Nephron progenitor cell (in vitro differentiated cells): Measurements from ENCODE around the gene FKBP6.
A peak's percentile ranks its signal among the peaks of the same experiment; 100 is the strongest.

Source experiments
- DNase-seq: peaks from one replicate; pipeline ENCODE4 v3.0.0; 2021
- H3K27ac Mint-ChIP-seq: 2 replicates; pipeline ENCODE4 v1.8.0; 2021; ENCODE audit warnings: mild to moderate bottlenecking, moderate library complexity, mixed read lengths
- H3K27me3 Mint-ChIP-seq: 2 replicates; pipeline ENCODE4 v1.8.0; 2021; ENCODE audit warnings: mild to moderate bottlenecking, low read depth, mixed read lengths; ENCODE audit not compliant: poor library complexity
- H3K36me3 Mint-ChIP-seq: 2 replicates; pipeline ENCODE4 v1.8.0; 2021; ENCODE audit warnings: low read depth, mixed read lengths
- H3K4me1 Mint-ChIP-seq: 2 replicates; pipeline ENCODE4 v1.8.0; 2021; ENCODE audit warnings: mixed read lengths
- H3K4me3 Mint-ChIP-seq: 2 replicates; pipeline ENCODE4 v1.8.0; 2021; ENCODE audit warnings: mild to moderate bottlenecking, moderate library complexity, mixed read lengths
- H3K9me3 Mint-ChIP-seq: 2 replicates; pipeline ENCODE4 v1.8.0; 2021; ENCODE audit warnings: mild to moderate bottlenecking, moderate library complexity, mixed read lengths
- CTCF ChIP-seq: fragments of 200-600 bp; sonication (generic); IDR thresholded peaks from 2 replicates; pipeline ENCODE4 v1.5.0; 2021; ENCODE audit warnings: antibody characterized with exemption

The FKBP6 gene

GRCh38 chr7:73350306-73351068, 22.5 kb downstream of the FKBP6 start:
- Mint-ChIP-seq H3K4me3 (no peak overlapping the region), H3K4me1 (peaks cover 40% of the 10 kb centered on the region), H3K36me3 (peaks cover 11% of the 10 kb centered on the region), H3K27ac (peak overlapping the region; percentile 89), H3K9me3 (peaks cover 25% of the 10 kb centered on the region), H3K27me3 (peaks cover 6% of the 10 kb centered on the region)
- DNase-seq, result no peak
- no peak for TF ChIP-seq CTCF

- Mint-ChIP-seq H3K27ac (peak overlapping the region; percentile 46), H3K27me3 (peaks cover 4% of the 10 kb centered on the region), H3K4me1 (peaks cover 30% of the 10 kb centered on the region), H3K9me3 (peaks cover 25% of the 10 kb centered on the region), H3K36me3 (peaks cover 11% of the 10 kb centered on the region), H3K4me3 (no peak overlapping the region)
- DNase-seq, result no peak
- no peak for TF ChIP-seq CTCF
These were observed 23.6 kb downstream of the FKBP6 start for GRCh38 chr7:73351447-73352167.

GRCh38 chr7:73352784-73353183, 24.8 kb downstream of the FKBP6 start:
- peaks cover 34% of the 10 kb centered on the region for H3K4me1 Mint-ChIP-seq
- H3K36me3 Mint-ChIP-seq, result peaks cover 11% of the 10 kb centered on the region
- no peak for TF ChIP-seq CTCF
- no peak for DNase-seq
- peaks cover 11% of the 10 kb centered on the region for H3K27me3 Mint-ChIP-seq
- H3K27ac Mint-ChIP-seq, result no peak overlapping the region
- H3K4me3 Mint-ChIP-seq, result no peak overlapping the region
- H3K9me3 Mint-ChIP-seq, result peaks cover 25% of the 10 kb centered on the region

- no peak for DNase-seq
- H3K4me3 Mint-ChIP-seq, result no peak overlapping the region
- peaks cover 11% of the 10 kb centered on the region for H3K27me3 Mint-ChIP-seq
- no peak overlapping the region for H3K27ac Mint-ChIP-seq
- peaks cover 11% of the 10 kb centered on the region for H3K36me3 Mint-ChIP-seq
- H3K9me3 Mint-ChIP-seq, result peaks cover 25% of the 10 kb centered on the region
- H3K4me1 Mint-ChIP-seq, result peaks cover 38% of the 10 kb centered on the region
- no peak for TF ChIP-seq CTCF
These were observed 25.3 kb downstream of the FKBP6 start for GRCh38 chr7:73353243-73353642.

DNA sequence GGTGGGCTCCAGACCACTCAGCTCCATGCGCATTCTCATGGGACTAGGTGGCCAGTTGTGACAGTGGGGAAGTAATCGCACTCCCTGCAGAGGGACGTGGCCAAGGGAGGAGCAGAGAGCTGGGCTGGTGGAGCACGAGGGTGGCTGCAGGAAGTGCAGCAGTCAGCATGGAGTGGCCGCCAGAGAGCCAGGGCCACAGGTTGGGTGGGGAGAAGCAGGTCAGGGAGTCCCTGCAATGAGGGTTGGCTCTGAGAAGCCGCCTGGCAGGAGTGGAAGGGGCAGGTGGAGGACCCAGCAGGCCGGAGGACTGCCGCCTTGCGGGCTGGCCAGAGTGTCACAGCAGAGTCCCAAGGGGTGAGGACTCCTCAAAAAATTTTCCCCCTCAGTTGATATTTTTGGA, 26.2 kb downstream of the FKBP6 start:
- Mint-ChIP-seq H3K4me3 (no peak overlapping the region), H3K27me3 (peaks cover 11% of the 10 kb centered on the region), H3K27ac (peak overlapping the region; percentile 57), H3K36me3 (peaks cover 11% of the 10 kb centered on the region), H3K4me1 (peaks cover 44% of the 10 kb centered on the region), H3K9me3 (peaks cover 22% of the 10 kb centered on the region)
- no peak for DNase-seq
- no peak for TF ChIP-seq CTCF
